GM18868 (cell line): ENCODE results near the gene EFNA2.

Experiments
- ATAC-seq: cut with Tn5 transposase; IDR thresholded peaks from one replicate; pipeline ENCODE4 v1.9.1; 2021; ENCODE audit warnings: mild to moderate bottlenecking, moderate library complexity; ENCODE audit not compliant: unreplicated experiment

Gene EFNA2

GRCh38 chr19:1283207-1283916 is 2.3 kb upstream of the EFNA2 start:
- no peak for ATAC-seq

GRCh38 chr19:1283917-1284292 is 1.8 kb upstream of the EFNA2 start:
- ATAC-seq: no peak

- no peak for ATAC-seq
These were observed 1.2 kb upstream of the EFNA2 start for GRCh38 chr19:1284293-1284978.

- no peak for ATAC-seq
These were observed 515 bp upstream of the EFNA2 start for GRCh38 chr19:1284979-1285736.

GRCh38 chr19:1286487-1287353 is 1.0 kb downstream of the EFNA2 start:
- ATAC-seq: no peak

GRCh38 chr19:1287354-1288225 is 1.9 kb downstream of the EFNA2 start:
- ATAC-seq: no peak

- no peak for ATAC-seq
These were observed 2.5 kb downstream of the EFNA2 start for GRCh38 chr19:1288226-1288612.

- no peak for ATAC-seq
These were observed 3.4 kb downstream of the EFNA2 start for GRCh38 chr19:1288833-1289685.

- no peak for ATAC-seq
These were observed 4.0 kb downstream of the EFNA2 start for GRCh38 chr19:1289686-1290025.

GRCh38 chr19:1290196-1290702 is 4.6 kb downstream of the EFNA2 start:
- no peak for ATAC-seq

- no peak for ATAC-seq
These were observed 5.3 kb downstream of the EFNA2 start for GRCh38 chr19:1290703-1291651.

GRCh38 chr19:1291761-1292418 is 6.2 kb downstream of the EFNA2 start:
- ATAC-seq: no peak

- ATAC-seq: no peak
These were observed 6.9 kb downstream of the EFNA2 start for GRCh38 chr19:1292419-1293151.

GRCh38 chr19:1293782-1294604 is 8.3 kb downstream of the EFNA2 start:
- no peak for ATAC-seq

- no peak for ATAC-seq
These were observed 9.0 kb downstream of the EFNA2 start for GRCh38 chr19:1294688-1295087.
